HUES48 (cell line): ENCODE measurements around the gene COL17A1.

Experiments used
- H3K27ac ChIP-seq: one replicate; pipeline ENCODE4 v1.7.0; 2013; ENCODE audit warnings: low read depth, low read length, inconsistent platforms
- H3K27me3 ChIP-seq: 2 replicates; pipeline ENCODE4 v1.6.1; 2013; ENCODE audit warnings: mild to moderate bottlenecking, low read length; ENCODE audit not compliant: control insufficient read depth, insufficient read depth
- H3K36me3 ChIP-seq: 2 replicates; pipeline ENCODE4 v1.6.1; 2013; ENCODE audit warnings: low read length; ENCODE audit not compliant: control insufficient read depth, insufficient read depth
- H3K4me1 ChIP-seq: 2 replicates; pipeline ENCODE4 v1.6.1; 2013; ENCODE audit warnings: mild to moderate bottlenecking, low read length; ENCODE audit not compliant: control insufficient read depth, insufficient read depth
- H3K4me3 ChIP-seq: 2 replicates; pipeline ENCODE4 v1.5.1; 2013; ENCODE audit warnings: mild to moderate bottlenecking, low read depth, low read length
- H3K9ac ChIP-seq: 2 replicates; pipeline ENCODE4 v1.6.1; 2013; ENCODE audit warnings: mild to moderate bottlenecking, low read depth, low read length, moderate library complexity
- H3K9me3 ChIP-seq: 2 replicates; pipeline ENCODE4 v1.6.1; 2013; ENCODE audit warnings: low read length; ENCODE audit not compliant: control insufficient read depth, insufficient read depth

The COL17A1 gene

DNA sequence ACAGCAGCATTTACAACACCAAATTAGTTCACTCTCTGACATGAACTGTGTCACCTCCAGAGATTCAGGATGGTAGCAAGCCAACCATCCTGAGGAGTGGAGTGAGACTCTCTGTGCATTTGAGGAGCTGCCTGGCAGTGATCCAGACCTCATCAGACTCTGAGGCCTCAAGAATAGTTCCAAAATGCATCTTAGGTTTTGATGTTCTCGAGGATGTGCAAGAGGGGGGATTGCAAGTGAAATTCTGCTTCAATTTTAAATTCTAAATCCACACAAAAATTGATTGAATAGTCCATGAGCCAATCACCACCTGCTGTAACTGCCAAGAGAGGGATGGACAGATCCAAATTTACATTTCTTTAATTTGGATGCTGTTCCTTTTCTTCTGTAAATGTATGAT, 69.0 kb downstream of the COL17A1 start:
- Histone ChIP-seq H3K36me3 (peaks cover 36% of the 10 kb centered on the region), H3K4me1 (peaks cover 6% of the 10 kb centered on the region; the same call in 1 of the 2 replicates), H3K27me3 (no peaks in the 10 kb centered on the region), H3K9me3 (no peaks in the 10 kb centered on the region), H3K4me3 (no peak overlapping the region), H3K27ac (no peak overlapping the region), H3K9ac (no peak overlapping the region)

DNA sequence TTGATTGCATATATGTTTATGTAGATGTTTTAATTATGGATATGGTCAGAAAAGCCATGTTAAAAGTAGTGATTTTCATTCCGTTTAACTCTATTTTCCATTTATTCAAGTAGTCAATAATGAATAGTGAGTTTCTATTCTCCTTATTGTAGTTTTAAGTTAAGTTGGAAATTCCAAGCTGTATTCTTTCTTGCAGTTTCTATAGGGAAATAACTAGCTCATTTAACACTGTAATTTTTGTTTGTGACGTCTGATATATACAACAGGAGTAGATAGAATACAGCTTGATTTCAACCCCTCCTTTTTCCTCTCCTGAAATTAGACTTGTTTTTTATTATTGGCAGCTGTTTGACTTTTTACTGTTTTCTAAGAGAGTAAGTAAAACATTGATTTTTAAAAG, 71.5 kb downstream of the COL17A1 start:
- Histone ChIP-seq H3K36me3 (peaks cover 14% of the 10 kb centered on the region), H3K9me3 (no peaks in the 10 kb centered on the region), H3K27me3 (no peaks in the 10 kb centered on the region), H3K4me1 (peaks cover 6% of the 10 kb centered on the region; the same call in 1 of the 2 replicates), H3K4me3 (no peak overlapping the region), H3K9ac (no peak overlapping the region), H3K27ac (no peak overlapping the region)

- H3K4me3 ChIP-seq, result no peak overlapping the region
- no peak overlapping the region for H3K9ac ChIP-seq
- no peaks in the 10 kb centered on the region for H3K9me3 ChIP-seq
- peaks cover 8% of the 10 kb centered on the region for H3K36me3 ChIP-seq
- H3K27ac ChIP-seq, result no peak overlapping the region
- peaks cover 6% of the 10 kb centered on the region; the same call in 1 of the 2 replicates for H3K4me1 ChIP-seq
- H3K27me3 ChIP-seq, result no peaks in the 10 kb centered on the region
These were observed 72.2 kb downstream of the COL17A1 start for GRCh38 chr10:104013489-104013888.

- H3K27ac ChIP-seq, result no peak overlapping the region
- no peak overlapping the region for H3K4me3 ChIP-seq
- no peaks in the 10 kb centered on the region for H3K9me3 ChIP-seq
- H3K9ac ChIP-seq, result no peak overlapping the region
- peaks cover 12% of the 10 kb centered on the region for H3K36me3 ChIP-seq
- peaks cover 5% of the 10 kb centered on the region; the same call in 1 of the 2 replicates for H3K4me1 ChIP-seq
- H3K27me3 ChIP-seq, result no peaks in the 10 kb centered on the region
These were observed 73.8 kb downstream of the COL17A1 start for GRCh38 chr10:104011904-104012303.

GRCh38 chr10:104005172-104005863, 80.4 kb downstream of the COL17A1 start:
- peaks cover 57% of the 10 kb centered on the region for H3K36me3 ChIP-seq
- no peaks in the 10 kb centered on the region for H3K4me1 ChIP-seq
- H3K27me3 ChIP-seq, result no peaks in the 10 kb centered on the region
- no peaks in the 10 kb centered on the region for H3K9me3 ChIP-seq
- H3K27ac ChIP-seq, result no peak overlapping the region
- no peak overlapping the region for H3K4me3 ChIP-seq
- no peak overlapping the region for H3K9ac ChIP-seq

- Histone ChIP-seq H3K9me3 (no peaks in the 10 kb centered on the region), H3K4me1 (peaks cover 4% of the 10 kb centered on the region; the same call in 1 of the 2 replicates), H3K27me3 (no peaks in the 10 kb centered on the region), H3K4me3 (no peak overlapping the region), H3K9ac (no peak overlapping the region), H3K27ac (no peak overlapping the region), H3K36me3 (peaks cover 64% of the 10 kb centered on the region)
These were observed 82.8 kb downstream of the COL17A1 start for GRCh38 chr10:104002911-104003310.

DNA sequence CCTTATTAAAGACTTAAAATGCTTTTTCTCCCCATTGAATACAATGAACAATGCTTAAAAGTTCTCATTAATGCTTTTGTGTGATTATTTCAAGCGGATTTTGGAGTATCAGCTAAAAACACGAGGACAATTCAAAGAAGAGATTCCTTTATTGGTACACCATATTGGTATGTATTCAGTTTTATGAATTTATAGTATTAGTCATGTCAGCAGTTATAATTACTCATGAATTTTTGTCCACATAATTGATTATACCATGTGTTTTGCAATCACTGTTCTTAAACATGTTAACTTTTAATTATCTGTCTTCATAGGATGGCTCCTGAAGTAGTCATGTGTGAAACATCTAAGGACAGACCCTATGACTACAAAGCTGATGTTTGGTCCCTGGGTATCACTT, 86.9 kb downstream of the COL17A1 start:
- Histone ChIP-seq H3K27me3 (no peaks in the 10 kb centered on the region), H3K36me3 (peaks cover 40% of the 10 kb centered on the region), H3K9me3 (no peaks in the 10 kb centered on the region), H3K4me1 (peaks cover 4% of the 10 kb centered on the region; the same call in 1 of the 2 replicates), H3K27ac (no peak overlapping the region), H3K4me3 (no peak overlapping the region), H3K9ac (no peak overlapping the region)

DNA sequence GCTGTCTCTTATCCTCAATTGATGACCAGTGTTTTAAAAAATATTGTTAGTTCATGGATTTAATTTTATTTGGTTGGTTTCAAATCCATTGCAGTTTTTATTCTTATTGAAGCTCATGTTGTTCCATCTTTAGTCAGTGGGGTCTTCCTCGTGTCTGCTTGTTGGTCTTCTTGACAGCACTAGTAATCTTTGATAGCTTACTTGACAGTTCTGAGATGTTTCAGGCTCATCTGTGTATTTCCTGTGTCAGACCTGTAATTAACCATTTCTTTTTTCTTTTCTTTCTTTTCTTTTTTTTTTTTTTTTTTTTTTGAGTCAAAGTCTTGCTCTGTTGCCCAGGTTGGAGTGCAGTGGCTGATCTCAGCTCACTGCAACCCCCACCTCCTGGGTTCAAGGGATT, 90.5 kb downstream of the COL17A1 start:
- Histone ChIP-seq H3K4me1 (peaks cover 4% of the 10 kb centered on the region; the same call in 1 of the 2 replicates), H3K9me3 (no peaks in the 10 kb centered on the region), H3K9ac (no peak overlapping the region), H3K36me3 (peaks cover 17% of the 10 kb centered on the region), H3K27ac (no peak overlapping the region), H3K4me3 (no peak overlapping the region), H3K27me3 (no peaks in the 10 kb centered on the region)

GRCh38 chr10:103991393-103992128, 94.1 kb downstream of the COL17A1 start:
- Histone ChIP-seq H3K9ac (no peak overlapping the region), H3K36me3 (peaks cover 3% of the 10 kb centered on the region; the same call in 1 of the 2 replicates)

DNA sequence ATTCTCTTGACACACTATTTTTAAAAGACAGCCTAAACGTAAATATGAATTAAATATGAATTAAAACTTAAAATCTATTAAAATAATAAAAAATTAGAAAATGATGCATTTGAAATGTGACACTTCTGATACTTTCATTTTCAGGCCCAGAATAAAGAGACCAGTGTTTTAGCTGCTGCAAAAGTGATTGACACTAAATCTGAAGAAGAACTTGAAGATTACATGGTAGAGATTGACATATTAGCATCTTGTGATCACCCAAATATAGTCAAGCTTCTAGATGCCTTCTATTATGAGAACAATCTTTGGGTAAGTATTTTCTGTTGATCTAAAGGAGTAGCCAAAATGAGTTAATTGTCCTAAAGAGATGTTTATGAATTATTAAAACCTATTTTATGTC, 95.1 kb downstream of the COL17A1 start:
- Histone ChIP-seq H3K27ac (no peak overlapping the region), H3K4me1 (no peaks in the 10 kb centered on the region), H3K36me3 (peaks cover 3% of the 10 kb centered on the region; the same call in 1 of the 2 replicates), H3K9ac (no peak overlapping the region), H3K27me3 (no peaks in the 10 kb centered on the region), H3K4me3 (no peak overlapping the region), H3K9me3 (no peaks in the 10 kb centered on the region)

More at GRCh38 chr10:103991393-103992128, 94.1 kb downstream of the COL17A1 start:
- no peak overlapping the region for H3K27ac ChIP-seq
- no peaks in the 10 kb centered on the region for H3K9me3 ChIP-seq
- H3K4me1 ChIP-seq, result no peaks in the 10 kb centered on the region
- H3K27me3 ChIP-seq, result no peaks in the 10 kb centered on the region
- no peak overlapping the region for H3K4me3 ChIP-seq

GRCh38 chr10:103990121-103990520, 95.6 kb downstream of the COL17A1 start:
- Histone ChIP-seq H3K36me3 (peaks cover 3% of the 10 kb centered on the region; the same call in 1 of the 2 replicates), H3K4me3 (no peak overlapping the region), H3K9me3 (no peaks in the 10 kb centered on the region), H3K4me1 (no peaks in the 10 kb centered on the region), H3K27me3 (no peaks in the 10 kb centered on the region), H3K27ac (no peak overlapping the region), H3K9ac (no peak overlapping the region)
